DMS79 treated with DMSO at 0.1 percent for 48 hours (cell line): ENCODE measurements around the gene FLAD1.
A peak's percentile ranks its signal among the peaks of the same experiment; 100 is the strongest.
"Not testable (repeated sequence)": the region's sequence is repeated elsewhere in the genome, so short reads cannot be mapped to it uniquely, and the experiment has no call there.

Experiments
- DNase-seq: peaks from one replicate; lab custom pipeline; 2025; lab: John Stamatoyannopoulos, UW

The FLAD1 gene

DNA sequence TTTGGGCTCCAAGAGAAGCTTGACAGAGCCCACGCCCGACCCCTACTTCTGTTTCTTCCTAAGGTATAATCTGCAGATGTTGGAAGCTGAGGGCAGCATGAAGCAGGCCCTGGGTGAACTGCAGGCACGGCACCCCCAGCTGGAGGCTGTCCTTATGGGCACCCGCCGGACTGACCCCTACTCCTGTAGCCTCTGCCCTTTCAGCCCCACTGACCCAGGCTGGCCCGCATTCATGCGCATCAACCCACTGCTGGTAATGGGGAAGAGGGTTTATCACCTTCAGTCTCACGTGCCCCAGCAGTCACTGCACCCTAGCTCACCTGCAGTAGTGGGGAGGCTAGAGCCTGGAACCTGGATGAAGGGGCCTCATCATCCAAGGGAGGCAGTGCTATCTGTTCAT lies 7.1 kb downstream of the FLAD1 start:
- DNase-seq, result no peak

DNA sequence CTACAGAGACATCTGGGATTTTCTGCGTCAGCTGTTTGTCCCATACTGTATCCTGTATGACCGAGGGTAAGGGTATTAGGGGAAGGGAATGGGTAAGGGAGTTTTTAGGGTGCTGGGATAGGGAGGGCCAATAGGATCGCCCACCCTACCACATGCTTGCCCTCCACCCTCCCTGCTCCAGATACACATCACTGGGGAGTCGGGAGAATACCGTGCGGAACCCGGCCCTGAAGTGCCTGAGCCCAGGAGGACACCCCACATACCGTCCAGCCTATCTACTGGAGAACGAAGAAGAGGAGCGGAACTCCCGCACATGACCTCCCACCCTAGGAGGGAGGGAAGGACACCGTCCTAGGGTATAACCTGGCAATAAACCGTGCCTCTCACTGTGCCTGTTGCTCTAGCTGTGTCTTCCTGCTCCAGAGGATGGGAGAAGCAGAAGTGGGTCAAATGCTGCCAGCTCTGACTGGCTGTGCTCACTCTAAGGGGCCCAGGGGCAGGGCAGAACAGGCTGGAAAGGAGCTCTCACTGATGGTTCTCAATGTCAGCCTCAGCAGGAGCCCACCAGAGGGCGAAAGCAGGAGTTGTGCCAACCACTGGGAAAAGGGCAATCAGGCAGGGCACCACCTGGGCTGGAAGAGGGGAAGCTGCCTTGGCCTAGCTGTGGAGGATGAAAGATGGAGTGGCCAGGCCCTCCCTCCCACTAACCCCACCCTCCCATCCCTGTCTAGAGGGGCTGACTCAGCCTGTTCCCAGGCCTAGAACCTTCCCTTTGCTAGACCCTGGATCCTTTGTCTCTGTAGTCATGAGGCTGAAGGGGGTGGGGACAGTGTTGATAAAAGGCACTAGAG lies 9.8 kb downstream of the FLAD1 start:
- DNase-seq, result no peak

DNA sequence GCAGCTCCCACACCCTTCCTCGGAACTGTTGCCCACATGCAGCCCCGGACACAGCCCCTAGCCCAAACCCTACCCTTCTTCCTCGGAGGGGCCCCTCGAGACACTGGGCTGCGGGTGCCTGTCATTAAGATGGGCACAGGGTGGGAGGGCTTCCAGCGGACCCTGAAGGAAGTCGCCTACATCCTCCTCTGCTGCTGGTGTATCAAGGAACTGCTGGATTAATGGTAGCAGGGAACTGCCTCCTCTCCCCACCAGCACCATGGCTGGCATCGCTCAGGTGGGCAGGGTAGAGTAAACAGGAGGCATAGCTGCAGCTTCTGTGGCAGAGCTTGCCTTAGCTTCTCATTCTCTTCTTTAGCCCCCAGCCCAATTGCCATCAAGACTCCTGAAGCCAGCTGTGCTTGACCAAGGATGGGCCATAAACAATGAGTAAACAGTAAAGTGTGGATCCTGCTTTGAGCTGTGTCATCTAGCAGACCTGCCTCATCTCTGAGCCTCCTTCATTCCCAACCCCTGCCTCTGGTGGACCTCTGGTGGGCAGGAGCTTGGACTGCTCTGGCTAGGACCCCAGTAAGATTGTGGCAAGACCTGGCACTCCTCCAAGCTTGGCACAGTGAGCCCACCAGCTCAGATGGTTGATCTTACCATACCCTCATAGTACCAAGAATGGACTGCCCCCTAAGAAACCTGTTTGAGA lies 10.6 kb downstream of the FLAD1 start, which contains the start of gene LENEP:
TSS of gene LENEP (plus strand) at position 15 of the 697 bp plus-strand sequence. CDS start at position 37, 22 bp downstream.
- DNase-seq, result no peak

DNA sequence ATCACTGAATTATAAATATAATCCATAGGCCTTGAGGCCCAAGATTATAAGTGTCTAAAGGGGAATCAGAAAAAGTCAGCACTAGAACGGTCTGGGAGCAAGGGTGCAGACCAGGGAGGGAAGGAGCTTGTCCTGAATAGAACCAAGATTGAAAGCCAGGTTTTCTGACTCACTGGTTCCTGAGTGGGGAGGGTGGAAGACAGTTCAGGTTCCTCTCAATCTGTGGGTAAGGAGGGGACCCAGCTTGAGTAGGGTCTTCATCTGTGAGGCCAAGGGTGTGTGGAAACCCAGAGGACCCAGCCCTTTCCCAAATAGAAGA lies 11.1 kb downstream of the FLAD1 start:
- no peak for DNase-seq

DNA sequence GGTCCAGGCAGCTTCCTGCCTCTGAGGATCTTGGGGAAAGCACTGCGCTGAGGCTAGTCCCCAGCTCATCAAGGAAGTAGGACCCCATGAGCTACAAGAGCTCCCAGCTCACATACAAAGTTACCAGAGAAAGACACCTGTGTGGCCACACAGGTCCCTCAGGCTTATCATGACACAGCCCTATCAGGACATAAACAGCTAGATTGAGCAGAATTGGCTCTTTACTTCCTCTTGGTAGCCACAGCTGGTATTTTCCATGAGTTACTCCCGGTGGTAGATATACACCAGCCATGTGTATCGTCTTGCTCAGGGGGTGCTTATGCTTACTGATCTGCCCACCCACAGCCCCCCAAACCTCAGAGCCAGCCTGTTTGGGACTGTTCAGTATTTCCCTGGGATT lies 11.4 kb downstream of the FLAD1 start:
- DNase-seq, result no peak

DNA sequence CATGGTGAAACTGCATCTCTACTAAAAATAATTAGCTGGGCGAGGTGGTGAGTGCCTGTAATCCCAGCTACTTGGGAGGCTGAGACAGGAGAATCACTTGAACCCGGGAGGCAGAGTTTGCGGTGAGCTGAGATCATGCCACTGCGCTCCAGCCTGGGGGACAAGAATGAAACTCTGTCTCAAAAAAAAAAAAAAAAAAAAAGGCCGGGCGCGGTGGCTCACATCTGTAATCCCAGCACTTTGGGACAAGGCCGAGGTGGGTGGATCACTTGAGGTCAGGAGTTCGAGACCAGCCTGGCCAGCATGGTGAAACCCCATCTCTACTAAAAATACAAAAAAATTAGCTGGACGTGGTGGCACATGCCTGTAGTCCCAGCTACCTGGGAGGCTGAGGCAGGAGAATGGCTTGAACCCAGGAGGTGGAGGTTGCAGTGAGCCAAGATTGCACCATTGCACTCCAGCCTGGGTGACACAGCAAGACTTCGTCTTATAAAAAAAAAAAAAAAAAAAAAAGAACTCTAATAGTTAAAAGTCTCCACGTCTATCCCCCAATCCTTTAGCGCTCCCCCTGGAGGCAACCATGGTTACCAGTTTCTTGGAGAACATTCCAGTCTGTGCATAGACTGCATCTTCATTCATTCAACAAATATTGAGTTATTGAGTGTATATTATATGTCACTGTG lies 12.3 kb downstream of the FLAD1 start:
- not testable (repeated sequence) for DNase-seq

DNA sequence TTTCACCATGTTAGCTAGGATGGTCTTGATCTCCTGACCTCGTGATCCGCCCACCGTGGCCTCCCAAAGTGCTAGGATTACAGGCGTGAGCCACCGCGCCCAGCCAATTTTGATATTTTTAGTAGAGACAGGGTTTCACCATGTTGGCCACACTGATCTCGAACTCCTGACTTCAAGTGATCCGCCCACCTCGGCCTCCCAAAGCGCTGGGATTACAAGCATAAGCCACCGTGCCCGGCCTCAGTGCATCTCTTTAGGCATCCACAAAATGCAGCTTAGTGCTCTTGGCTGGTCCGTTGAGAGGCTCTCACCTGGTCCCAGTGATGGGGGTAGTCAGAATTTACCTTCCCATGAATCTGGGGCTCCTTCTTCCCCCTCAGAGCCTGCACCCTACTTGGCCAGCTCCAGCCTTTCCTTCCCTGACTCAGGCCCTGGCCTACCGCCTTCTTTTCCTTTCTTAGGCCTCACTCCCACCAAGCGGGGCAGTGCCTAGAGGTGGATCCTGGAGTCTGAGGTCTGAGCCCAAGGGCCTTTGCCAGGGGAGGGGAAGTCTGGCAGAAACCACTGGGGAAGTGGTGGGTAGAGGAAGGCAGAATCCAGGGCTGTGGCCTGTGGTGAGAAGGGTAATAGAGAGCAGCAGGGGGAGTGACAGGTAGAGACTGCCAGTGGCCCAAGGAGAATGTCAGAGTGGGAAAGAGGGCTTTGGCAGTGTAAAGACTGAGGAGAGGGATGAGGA lies 14.0 kb downstream of the FLAD1 start:
- DNase-seq, result no peak

DNA sequence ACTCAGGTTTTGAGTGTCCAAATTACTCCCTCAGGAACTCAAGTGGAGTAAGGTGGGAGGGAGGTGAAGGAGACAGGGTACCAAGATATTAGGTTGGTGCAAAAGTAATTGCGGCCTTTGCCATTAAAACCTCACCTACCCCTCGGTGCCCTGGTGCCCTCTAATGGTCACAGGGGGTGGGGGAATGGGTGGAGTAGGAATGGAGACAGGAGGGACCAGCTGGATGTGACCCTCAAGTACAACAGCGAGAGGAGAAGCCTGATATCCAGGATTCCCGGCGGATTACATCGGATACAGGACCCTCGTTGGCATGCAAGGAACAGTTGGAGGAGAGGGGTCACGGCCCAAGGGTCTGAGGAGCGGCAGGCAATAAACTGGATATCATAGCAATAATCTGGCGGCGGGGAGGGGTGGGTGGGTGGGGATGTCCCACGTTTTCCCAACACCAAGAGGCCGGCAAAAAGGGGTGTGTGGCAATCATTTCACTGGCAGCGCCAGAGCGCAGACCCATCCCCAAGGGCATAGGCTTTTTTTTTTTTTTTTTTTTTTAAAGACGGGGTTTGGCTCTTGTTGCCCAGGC lies 15.1 kb downstream of the FLAD1 start:
- no peak for DNase-seq

DNA sequence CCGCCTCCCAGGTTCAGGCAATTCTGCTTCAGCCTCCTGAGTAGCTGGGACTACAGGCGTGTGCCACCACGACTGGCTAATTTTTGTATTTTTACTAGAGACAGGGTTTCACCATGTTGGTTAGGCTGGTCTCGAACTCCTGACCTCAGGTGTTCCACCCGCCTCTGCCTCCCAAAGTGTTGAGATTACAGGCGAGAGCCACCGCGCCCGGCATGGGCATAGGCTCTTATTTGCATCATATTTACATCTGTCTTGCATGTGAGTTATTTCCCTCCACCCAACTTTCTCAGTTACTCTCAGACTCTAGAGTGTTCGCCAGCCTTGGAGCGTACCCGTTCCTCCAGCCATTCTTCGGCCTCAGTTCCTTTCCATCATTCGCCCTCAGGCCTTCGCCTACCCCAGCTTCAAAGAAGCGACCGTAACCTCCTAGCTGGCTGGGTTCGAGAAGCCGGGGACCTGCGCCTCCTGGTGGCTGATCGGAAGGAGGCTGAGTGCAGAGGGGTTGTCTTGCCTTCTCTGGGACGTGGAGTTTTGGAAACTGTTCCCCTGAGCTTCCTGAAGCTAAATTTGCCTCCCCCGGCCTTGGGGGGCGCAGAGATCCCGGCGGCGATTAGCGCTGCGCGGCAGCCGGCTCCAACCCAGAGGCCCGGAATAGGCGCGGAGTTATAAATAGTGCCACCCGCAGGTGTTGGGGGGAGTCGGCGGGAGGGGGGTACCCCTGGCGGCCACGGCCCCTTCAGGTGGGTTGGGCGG lies 15.8 kb downstream of the FLAD1 start:
- DNase-seq, result peak; percentile 52

DNA sequence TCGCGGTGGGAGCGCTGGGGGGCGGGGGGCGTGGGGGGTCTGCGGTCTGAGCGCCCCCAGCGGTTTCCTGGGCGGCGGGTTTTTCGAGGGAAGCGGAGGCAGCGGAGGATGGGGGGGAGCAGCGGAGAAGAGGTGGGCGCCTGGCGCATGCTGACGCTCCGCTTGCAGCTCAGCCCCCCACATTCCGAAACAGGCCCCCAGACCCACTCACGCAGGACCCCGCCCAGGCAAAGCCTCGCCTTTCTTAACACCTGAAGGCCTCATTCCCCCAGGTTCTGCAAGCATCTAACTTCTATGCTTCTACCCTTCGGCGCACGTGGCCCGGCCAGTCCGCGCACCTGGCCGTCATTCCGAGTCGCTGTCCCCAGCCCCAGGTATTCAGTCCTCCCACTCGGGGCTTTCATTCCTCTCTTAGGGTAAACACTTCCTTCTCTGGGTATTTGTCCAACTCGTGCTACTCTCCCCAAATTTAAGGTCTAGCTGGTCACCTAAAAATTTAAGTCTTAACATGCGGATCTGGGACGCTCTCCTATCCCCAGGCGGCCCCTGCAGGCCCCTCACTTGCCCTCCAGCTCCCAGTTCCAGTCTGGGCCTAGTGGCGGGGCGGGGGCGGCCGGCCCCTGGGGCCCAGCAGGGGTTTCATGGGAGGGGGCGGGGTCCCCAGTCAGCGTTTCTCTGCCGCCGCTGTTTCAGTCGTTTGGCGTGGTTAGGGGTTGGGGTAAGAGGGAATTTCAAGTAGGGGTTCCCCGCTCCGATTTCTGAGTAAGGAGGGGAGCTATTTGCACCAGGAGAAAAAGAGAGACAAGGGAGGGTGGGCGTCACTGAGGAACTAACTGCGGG lies 16.6 kb downstream of the FLAD1 start:
- DNase-seq, result peak; percentile 65

DNA sequence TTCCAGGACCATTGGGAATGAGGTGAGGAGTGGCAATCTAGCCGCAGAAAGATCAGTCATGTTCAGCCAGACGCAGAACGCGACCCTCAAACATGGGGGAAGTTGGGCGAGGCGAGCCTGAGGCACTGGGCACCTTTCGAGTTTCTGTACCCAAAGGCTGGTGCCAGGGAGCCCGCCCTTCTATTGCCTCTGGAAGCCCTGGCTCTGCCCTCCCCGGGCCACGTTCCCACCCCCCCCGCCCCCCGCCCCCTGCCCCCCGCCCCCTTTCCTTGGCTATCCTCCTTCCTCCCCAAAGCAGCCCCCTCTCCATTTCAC lies 17.2 kb downstream of the FLAD1 start:
- DNase-seq, result no peak

DNA sequence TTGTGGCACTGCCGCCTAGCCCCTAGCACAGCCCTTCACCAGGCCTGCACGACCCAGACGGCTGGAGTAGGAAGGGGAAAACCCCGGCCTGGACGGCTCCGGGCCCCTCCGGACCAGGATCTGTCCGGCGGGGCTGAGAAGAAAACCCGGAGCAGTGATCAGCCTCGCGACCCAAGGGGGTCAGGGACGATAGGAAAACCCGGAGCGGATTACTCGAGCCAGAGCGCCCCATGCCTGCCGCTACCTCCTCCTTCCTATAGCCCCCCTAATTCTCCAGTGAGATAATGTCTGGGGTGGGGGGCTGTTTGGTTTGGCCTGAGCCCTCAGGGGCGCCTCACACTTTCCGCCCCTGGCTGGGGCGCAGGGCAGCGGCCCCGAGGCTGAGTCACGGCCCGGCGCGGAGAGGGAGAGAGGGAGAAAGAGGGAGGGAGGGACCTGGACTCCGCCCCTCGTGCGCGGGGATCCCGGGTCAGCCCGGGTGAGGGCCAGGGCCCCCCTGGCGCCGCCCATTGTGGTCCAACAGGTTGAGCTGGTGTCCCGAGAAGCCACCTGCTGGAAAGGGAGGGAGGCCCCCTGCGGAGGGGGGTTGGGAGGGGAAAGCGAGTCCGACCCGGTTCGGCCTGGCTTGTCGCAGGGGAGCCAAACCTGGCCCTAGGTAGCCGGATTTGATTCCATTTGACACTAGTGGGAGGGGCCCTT lies 17.7 kb downstream of the FLAD1 start:
- peak; percentile 87 for DNase-seq

DNA sequence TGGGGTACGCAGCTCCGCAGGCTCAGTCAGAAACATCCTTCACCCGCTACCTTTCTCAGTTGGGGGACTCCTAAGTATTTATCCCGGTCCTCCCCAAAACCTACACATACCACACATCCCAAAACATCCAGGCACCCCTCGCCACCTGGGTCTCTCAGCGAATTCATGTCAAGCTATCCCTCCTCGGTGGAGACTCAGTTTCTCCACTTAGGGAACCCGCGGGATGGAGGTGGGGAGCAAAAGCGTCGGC lies 18.2 kb downstream of the FLAD1 start:
- DNase-seq, result no peak

DNA sequence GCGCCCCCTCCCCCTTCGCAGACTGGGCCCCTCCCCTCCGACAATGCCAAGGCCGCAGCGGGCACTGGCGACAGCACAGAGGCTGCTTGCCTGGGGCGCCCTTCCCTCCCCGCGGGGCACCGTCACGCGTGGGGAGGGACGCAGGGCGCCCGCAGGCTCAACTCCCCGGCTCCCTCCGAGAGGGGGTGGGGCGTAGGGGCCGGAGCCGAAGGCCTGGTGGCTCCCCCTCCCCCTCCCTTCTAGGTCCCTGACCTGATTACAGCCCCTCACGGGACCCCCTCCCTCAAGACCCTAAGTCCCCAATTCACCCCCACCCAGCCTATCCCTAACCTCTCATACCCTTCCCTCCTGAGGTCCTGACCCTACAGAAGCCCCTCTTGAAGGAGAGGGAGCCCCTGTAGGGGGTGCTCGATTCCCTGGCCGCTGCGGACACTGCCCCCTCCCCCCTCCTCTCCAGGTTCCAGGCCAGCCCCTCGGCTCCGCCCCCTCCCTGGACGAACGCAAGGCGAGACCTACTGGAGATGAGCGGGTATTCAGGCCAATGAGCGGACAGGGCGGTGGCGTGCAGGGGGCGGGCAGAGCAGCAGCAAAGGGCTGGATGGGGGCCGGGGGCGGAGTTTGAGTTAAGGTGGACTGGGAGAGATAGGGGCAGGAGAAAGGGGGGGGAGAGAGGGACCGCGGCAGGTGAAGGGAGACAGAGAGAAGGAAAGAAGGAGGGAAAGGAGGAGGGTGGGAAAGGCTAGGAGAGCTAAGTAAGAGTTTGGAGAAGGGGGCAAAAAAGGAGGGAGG lies 18.7 kb downstream of the FLAD1 start:
- peak; percentile 97 for DNase-seq

DNA sequence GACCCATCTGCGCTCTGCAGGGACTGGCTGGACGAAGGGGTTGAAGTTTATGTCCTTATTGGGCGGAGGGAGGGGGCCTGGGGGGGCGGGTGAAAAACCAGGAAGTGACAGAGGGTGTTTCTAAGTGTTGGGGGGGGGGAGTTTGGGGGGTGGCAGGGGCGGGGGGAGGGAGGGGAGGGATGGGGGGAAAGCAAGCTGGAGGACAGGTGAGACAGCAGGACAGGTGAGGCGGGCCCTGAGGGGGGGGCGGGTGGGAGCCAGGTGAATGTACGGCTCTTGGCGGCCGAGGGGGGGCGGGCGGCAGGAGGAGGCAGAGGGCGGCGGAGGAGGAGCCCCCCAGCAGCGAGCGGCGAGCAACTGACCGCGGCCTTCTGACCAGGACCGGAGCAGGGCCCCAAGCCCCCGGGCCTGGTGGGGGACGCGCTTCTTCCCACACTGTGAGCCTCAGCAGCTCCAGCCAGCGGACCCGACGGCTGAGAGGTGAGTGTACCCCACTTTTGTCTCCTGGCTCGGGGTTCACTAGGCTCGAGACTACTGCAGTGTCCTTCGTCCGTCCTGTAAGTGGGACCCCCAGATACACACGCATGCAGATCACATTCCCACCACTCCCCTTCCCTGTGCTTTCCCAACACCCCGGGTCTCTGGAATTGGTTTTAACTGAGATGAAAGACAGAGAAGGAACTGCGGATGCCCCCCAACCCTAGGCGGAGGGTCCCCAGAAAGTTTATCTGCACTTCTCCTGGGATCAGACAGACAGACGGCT lies 19.5 kb downstream of the FLAD1 start, which contains the start of gene ZBTB7B:
TSS of gene ZBTB7B (plus strand) at position 339 of the 763 bp plus-strand sequence. CDS start 11,859 bp downstream, outside the sequence.
- no peak for DNase-seq

DNA sequence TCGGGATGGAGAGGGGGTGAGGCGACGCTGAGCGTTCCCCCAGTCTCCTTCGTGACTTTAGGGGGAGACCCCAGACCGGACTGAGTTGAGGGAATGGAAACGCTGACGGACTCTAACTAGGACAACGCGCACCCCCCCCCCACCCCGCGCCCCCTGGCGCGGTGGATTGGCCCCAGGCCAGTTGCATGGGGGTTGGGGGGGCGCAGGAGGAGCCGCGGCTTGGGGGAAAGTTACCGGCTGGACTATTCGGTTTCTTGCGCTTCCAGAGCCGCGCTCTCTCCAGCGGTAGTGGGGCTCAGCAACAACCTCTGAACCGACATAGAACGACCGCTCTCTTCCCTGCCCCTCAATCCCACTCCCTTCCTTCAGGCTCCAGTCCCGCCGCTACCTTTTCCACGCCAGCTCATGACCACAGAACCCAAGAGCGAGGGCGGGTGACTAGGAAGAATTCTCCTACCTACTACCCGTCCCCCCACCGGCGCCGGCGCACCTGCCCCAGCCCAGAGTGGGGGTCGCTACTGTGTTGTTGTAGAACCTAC lies 20.2 kb downstream of the FLAD1 start:
- DNase-seq, result peak; percentile 20

DNA sequence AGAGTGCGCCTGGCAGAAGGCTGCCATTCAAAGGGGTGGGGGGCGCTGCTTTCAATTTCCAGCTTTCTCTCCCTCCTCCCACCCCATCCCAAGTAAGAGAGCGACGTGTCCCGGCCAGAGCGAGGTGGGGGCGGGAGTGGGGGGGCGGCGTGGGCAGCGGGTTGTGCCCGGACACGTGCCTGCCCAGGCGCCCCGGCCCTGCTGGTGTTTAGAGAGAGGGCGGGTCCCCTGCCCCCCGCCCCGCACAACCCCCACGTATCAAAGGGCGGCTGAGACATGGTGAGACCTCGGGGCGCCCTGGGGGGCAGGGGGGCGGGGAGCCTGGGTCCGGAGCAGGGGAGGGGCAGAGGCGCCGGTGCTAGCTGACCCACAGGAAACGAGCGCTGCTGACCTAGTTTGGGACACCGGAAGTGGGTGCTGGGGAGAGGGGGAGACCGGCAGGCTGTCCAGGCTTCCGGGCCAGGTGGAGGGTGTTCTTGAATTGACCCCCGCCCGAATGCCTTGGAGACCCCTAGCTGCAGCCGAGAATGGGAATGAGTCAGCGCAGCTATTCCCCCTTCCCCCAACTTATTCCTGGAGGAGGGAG lies 20.7 kb downstream of the FLAD1 start:
- DNase-seq, result peak; percentile 17
